ENCODE measurements around the gene CASK.

GRCh38 chrX:41825796-41826195 lies 97.6 kb downstream of the CASK start:
- no peak for TF ChIP-seq ERF (CRISPR knock-in tag; IDR thresholded peaks at IDR 0.05)
- TF ChIP-seq EZH2 (IDR thresholded peaks at IDR 0.05; ENCODE audit: borderline replicate concordance, low read depth, low read length): no peak
- no peak for TF ChIP-seq HDAC8 (tag; IDR thresholded peaks at IDR 0.05)
- TF ChIP-seq TAF9B (IDR thresholded peaks at IDR 0.05; ENCODE audit: partially characterized antibody): no peak
- TF ChIP-seq JUN (IDR thresholded peaks at IDR 0.05; ENCODE audit: borderline replicate concordance, low read depth, low read length): no peak
- TF ChIP-seq JUN (CRISPR knock-in tag; IDR thresholded peaks at IDR 0.05; ENCODE audit: borderline replicate concordance): no peak
